ENCODE results near the gene MACROD2.

Gene MACROD2

DNA sequence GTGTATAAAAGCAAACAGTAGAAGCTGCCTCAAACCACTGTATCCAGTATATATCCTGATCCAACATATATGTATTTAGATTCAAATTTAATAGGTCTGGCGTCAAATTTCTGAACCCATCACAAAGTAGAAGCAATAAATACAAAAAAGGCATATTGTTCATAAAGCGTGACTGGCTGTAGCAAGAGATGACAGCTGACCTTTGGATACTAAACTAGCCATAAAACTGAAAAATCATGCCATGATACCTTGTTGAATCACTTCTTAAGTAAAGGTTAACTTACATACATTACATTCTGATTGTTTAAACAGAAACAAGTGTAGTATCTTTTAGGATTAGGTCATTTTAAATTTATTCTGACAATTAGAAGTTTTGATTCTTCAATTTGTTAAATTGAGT, 714.1 kb downstream of the MACROD2 start:
- TF ChIP-seq FOXP2 (optimal IDR thresholded peaks at IDR 0.05; ENCODE audit: borderline replicate concordance, extremely low read depth, extremely low read length, insufficient read depth) (no peak), SIN3A (IDR thresholded peaks at IDR 0.05; ENCODE audit: borderline replicate concordance, insufficient read depth, low read length) (no peak)

DNA sequence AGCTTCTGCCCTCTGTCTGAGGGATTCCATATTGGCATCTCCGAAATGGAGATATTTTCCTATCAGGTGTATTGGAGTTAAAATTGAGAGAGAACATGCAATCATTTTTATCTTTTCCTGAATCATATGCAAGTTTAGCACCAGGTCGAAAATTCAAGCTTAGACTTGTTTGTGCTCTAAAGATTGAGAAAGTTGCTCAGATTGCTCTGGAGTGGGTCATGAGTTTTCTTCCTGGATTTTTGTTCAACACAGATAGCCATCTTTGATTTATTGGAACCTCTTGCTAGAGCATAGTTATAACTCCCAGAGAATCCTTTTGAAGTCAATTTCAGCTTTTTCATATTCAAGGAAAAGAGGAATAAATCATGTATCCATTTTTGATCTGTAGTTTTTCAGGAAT, 715.6 kb downstream of the MACROD2 start:
- TF ChIP-seq, protein P1, sequence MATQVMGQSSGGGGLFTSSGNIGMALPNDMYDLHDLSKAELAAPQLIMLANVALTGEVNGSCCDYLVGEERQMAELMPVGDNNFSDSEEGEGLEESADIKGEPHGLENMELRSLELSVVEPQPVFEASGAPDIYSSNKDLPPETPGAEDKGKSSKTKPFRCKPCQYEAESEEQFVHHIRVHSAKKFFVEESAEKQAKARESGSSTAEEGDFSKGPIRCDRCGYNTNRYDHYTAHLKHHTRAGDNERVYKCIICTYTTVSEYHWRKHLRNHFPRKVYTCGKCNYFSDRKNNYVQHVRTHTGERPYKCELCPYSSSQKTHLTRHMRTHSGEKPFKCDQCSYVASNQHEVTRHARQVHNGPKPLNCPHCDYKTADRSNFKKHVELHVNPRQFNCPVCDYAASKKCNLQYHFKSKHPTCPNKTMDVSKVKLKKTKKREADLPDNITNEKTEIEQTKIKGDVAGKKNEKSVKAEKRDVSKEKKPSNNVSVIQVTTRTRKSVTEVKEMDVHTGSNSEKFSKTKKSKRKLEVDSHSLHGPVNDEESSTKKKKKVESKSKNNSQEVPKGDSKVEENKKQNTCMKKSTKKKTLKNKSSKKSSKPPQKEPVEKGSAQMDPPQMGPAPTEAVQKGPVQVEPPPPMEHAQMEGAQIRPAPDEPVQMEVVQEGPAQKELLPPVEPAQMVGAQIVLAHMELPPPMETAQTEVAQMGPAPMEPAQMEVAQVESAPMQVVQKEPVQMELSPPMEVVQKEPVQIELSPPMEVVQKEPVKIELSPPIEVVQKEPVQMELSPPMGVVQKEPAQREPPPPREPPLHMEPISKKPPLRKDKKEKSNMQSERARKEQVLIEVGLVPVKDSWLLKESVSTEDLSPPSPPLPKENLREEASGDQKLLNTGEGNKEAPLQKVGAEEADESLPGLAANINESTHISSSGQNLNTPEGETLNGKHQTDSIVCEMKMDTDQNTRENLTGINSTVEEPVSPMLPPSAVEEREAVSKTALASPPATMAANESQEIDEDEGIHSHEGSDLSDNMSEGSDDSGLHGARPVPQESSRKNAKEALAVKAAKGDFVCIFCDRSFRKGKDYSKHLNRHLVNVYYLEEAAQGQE (IDR thresholded peaks at IDR 0.05; ENCODE audit: insufficient read depth in 1 of 2, low read depth in 2 of 2, low read length in 2 of 2) = no peak
- TF ChIP-seq TAF1 (IDR thresholded peaks at IDR 0.05; ENCODE audit: borderline replicate concordance, insufficient read depth, low read length) (no peak), FOXP2 (optimal IDR thresholded peaks at IDR 0.05; ENCODE audit: borderline replicate concordance, extremely low read depth, extremely low read length, insufficient read depth) (no peak), POLR2AphosphoS5 (IDR thresholded peaks at IDR 0.05; ENCODE audit: low read depth, low read length) (no peak), SIN3A (IDR thresholded peaks at IDR 0.05; ENCODE audit: borderline replicate concordance, insufficient read depth, low read length) (no peak)

DNA sequence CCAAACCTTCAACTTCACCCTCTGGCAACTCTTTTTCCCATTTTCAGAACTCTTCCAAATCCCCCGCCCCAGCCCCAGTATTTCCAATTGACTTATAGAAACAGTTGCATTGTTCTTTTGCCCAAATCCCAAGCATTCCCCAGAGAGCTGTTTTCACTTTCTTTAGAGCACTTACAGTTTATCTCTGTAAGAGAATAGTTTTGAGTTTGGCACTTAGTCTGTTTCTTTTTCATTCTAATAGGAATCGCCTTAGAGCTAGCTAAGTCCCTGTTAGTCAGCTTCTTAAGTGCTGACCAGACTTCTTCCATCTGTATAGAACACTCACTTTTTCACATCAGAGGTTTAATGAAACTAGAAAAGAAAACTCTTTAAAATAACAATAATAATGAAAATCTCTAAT, 716.3 kb downstream of the MACROD2 start:
- TF ChIP-seq TAF1 (IDR thresholded peaks at IDR 0.05; ENCODE audit: borderline replicate concordance, insufficient read depth, low read length) (no peak), SIN3A (IDR thresholded peaks at IDR 0.05; ENCODE audit: borderline replicate concordance, insufficient read depth, low read length) (no peak), POLR2AphosphoS5 (IDR thresholded peaks at IDR 0.05; ENCODE audit: low read depth, low read length) (no peak), FOXP2 (optimal IDR thresholded peaks at IDR 0.05; ENCODE audit: borderline replicate concordance, extremely low read depth, extremely low read length, insufficient read depth) (no peak)
- TF ChIP-seq, protein P1 (IDR thresholded peaks at IDR 0.05; ENCODE audit: insufficient read depth in 1 of 2, low read depth in 2 of 2, low read length in 2 of 2) = no peak

DNA sequence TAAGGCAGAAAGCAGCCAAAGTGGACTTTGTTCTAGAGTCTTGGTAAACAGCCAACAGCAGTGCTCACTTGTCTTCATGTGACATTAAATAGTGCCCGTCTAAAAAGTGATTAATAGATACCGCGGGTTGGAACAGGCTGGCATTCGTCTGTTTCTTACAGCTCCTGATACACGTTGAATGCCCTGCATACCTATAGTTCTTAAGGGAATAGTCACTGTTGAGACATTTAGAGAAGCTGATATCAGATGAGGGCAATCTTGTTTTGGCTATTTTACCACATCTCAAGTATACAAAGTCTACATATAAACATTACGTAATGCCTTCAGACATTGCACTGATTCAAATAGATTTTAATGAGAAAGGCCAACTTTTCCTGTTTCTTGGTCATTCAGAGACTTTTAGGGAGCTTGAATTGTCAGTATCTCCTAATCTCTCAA, 717.0 kb downstream of the MACROD2 start:
- TF ChIP-seq SIN3A (IDR thresholded peaks at IDR 0.05; ENCODE audit: borderline replicate concordance, insufficient read depth, low read length) (no peak), FOXP2 (optimal IDR thresholded peaks at IDR 0.05; ENCODE audit: borderline replicate concordance, extremely low read depth, extremely low read length, insufficient read depth) (no peak), TAF1 (IDR thresholded peaks at IDR 0.05; ENCODE audit: borderline replicate concordance, insufficient read depth, low read length) (no peak), POLR2AphosphoS5 (IDR thresholded peaks at IDR 0.05; ENCODE audit: low read depth, low read length) (no peak)
- TF ChIP-seq, protein P1 (IDR thresholded peaks at IDR 0.05; ENCODE audit: insufficient read depth in 1 of 2, low read depth in 2 of 2, low read length in 2 of 2) = no peak

DNA sequence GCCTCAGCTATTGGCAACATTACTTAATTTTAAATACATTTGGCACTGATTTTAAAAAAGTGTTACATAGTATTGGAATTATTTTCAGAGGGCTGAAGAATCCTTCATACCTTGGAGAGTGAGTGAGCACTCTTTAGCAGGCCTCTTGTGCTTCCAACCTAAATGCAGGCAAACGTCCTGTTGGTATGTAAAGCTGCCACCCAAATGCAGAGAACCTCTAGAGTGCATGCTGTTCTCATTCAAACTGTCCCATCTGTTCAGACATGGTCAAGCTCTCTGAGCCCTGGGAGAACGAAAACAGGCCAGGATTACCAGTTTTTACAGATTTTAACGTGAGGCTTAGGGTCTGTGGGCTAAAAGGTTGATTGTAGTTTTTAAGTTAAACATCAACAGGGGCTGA, 720.1 kb downstream of the MACROD2 start:
- TF ChIP-seq SIN3A (IDR thresholded peaks at IDR 0.05; ENCODE audit: borderline replicate concordance, insufficient read depth, low read length) (no peak), FOXP2 (optimal IDR thresholded peaks at IDR 0.05; ENCODE audit: borderline replicate concordance, extremely low read depth, extremely low read length, insufficient read depth) (no peak), TAF1 (IDR thresholded peaks at IDR 0.05; ENCODE audit: borderline replicate concordance, insufficient read depth, low read length) (no peak), POLR2AphosphoS5 (IDR thresholded peaks at IDR 0.05; ENCODE audit: low read depth, low read length) (no peak)
- TF ChIP-seq, protein P1 (IDR thresholded peaks at IDR 0.05; ENCODE audit: insufficient read depth in 1 of 2, low read depth in 2 of 2, low read length in 2 of 2) = no peak
